Measurements from ENCODE around the gene PTTG1.
"Not testable (repeated sequence)": the region's sequence is repeated elsewhere in the genome, so short reads cannot be mapped to it uniquely, and the experiment has no call there.

The PTTG1 gene

GRCh38 chr5:160427607-160428006, 6.0 kb downstream of the PTTG1 start:
- DNase-seq: no peak

GRCh38 chr5:160432196-160432595, 10.5 kb downstream of the PTTG1 start:
- DNase-seq: no peak

GRCh38 chr5:160432787-160433186, 11.1 kb downstream of the PTTG1 start:
- no peak for DNase-seq

GRCh38 chr5:160434022-160434531, 12.4 kb downstream of the PTTG1 start:
- DNase-seq: no peak

- no peak for DNase-seq
Observed at GRCh38 chr5:160435532-160435931, 13.9 kb downstream of the PTTG1 start.

- DNase-seq: no peak
Observed at GRCh38 chr5:160436017-160436416, 14.4 kb downstream of the PTTG1 start.

GRCh38 chr5:160436661-160437060, 15.0 kb downstream of the PTTG1 start:
- not testable (repeated sequence) for DNase-seq

GRCh38 chr5:160437271-160437670, 15.6 kb downstream of the PTTG1 start:
- no peak for DNase-seq

- DNase-seq: no peak
Observed at GRCh38 chr5:160438316-160439204, 16.9 kb downstream of the PTTG1 start.

- DNase-seq: peak; percentile 17
Observed at GRCh38 chr5:160439205-160439600, 17.5 kb downstream of the PTTG1 start.

GRCh38 chr5:160441311-160441781, 19.7 kb downstream of the PTTG1 start:
- no peak for DNase-seq

GRCh38 chr5:160442824-160443431, 21.3 kb downstream of the PTTG1 start:
- DNase-seq: no peak

- DNase-seq: no peak
Observed at GRCh38 chr5:160444407-160444806, 22.8 kb downstream of the PTTG1 start.

GRCh38 chr5:160445132-160445531, 23.5 kb downstream of the PTTG1 start:
- no peak for DNase-seq

GRCh38 chr5:160445751-160446150, 24.1 kb downstream of the PTTG1 start:
- no peak for DNase-seq

GRCh38 chr5:160448886-160449285, 27.2 kb downstream of the PTTG1 start:
- DNase-seq: no peak

GRCh38 chr5:160449458-160449857, 27.8 kb downstream of the PTTG1 start:
- no peak for DNase-seq

- DNase-seq: no peak
Observed at GRCh38 chr5:160450164-160450932, 28.7 kb downstream of the PTTG1 start.

- no peak for DNase-seq
Observed at GRCh38 chr5:160451281-160451680, 29.6 kb downstream of the PTTG1 start.

- no peak for DNase-seq
Observed at GRCh38 chr5:160452036-160452435, 30.4 kb downstream of the PTTG1 start.

- DNase-seq: no peak
Observed at GRCh38 chr5:160452795-160453194, 31.1 kb downstream of the PTTG1 start.

- DNase-seq: no peak
Observed at GRCh38 chr5:160453751-160454150, 32.1 kb downstream of the PTTG1 start.

- DNase-seq: no peak
Observed at GRCh38 chr5:160455600-160455999, 33.9 kb downstream of the PTTG1 start.

All from KG1 (cell line).